Fibroblast of the conjunctiva (primary cell): Measurements from ENCODE around the gene HEBP1.

Experiments used
- DNase-seq: peaks from one replicate; pipeline ENCODE4 v3.0.0-alpha.2; 2010; ENCODE audit warnings: low read depth

Gene HEBP1

DNA sequence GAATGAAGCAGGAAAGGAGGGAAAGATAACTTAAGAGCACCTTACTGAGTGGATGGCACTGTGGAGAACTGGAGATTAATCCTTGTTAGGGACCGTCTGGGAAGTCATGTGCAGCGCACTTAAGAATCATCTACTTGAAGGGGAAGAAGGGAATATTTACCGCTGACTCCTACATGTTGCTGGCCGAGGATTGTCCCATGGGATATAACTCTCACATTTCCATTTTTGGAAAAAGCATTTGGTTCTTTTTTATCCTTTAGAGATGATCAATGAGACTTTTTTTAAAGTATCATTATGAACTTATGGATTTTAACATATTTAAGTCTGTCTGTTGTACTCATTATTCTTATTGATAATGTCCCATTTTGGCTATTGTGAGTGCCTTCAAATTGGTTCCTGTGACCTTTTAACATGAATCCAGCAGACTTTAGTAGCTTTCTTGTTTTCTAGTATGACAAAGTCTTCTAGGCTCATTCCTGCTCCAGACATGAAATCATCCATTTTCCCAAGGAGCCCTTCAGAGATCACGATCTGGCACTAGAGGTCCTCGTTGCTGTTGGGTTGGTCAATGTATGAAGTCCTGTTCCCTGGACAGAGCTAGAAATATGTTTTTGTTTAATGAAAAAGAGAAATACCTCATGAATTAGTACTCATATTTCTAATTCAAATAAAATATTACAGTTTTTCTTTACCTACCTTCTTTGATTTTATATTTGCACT lies 23.9 kb upstream of the HEBP1 start:
- DNase-seq, result peak; percentile 75

DNA sequence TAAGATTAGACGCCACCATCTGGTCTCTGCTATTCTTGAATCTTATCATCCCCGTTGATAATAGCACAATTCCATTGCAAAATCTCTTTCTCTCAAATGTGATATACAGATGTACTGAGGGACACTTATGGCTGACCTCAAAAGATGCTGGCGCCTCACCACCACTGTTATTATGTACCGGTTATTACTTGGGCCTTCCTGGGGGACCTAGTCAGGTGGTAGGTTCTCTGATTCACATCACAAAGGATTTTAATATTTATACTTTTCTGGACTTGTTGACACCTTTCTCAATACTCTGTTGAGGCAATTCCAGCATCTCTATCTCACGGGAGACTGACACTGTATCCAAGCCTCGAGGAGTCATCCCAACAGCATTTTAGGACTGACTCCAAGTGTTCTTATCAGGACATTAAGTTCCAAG lies 22.8 kb upstream of the HEBP1 start:
- no peak for DNase-seq

DNA sequence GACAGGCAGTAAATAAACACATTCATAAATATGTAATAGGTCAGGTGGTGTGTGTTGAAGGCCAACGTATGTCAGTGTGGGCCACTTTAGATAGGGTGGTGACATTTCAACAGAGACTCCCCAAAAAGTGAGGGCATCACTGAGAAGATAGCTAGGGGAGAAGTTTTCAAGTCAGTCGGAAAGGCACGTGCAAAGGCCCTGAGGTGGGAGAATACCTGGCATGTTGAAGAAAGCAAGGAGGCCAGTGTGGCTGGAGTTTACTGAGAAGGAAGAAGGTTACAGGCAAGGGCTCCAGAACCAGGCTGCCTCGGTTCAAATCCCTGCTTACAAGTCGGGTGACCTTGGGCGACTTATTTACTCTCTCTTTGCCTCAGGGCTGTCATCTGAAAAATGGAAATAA lies 11.0 kb upstream of the HEBP1 start:
- no peak for DNase-seq

DNA sequence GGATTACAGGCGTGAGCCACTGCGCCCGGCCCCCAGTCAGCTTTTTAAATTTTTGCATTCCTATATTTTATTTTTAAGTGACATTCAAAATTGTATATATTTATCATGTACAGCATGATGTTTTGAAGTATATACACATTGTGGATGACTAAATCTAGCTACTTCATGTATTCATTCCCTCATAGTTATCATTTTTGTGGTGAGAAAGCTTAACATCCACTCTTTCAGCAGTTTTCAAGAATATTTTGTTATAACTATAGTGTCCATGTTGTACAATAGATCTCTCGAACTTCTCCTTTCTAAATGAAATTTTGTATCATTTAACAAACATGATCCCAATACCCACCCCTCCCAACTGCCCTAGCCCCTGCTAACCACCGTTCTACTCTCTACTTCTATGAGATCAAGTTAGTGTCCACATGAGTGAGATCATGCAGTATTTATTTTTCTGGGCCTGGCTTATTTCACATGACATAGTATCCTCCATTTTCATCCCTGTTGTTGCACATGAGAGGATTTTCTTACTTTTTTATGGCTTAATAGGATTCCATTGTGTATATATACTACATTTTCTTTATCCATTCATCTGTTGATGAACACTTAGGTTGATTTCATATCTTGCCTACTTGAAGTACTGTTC lies 8.8 kb upstream of the HEBP1 start:
- DNase-seq, result no peak

DNA sequence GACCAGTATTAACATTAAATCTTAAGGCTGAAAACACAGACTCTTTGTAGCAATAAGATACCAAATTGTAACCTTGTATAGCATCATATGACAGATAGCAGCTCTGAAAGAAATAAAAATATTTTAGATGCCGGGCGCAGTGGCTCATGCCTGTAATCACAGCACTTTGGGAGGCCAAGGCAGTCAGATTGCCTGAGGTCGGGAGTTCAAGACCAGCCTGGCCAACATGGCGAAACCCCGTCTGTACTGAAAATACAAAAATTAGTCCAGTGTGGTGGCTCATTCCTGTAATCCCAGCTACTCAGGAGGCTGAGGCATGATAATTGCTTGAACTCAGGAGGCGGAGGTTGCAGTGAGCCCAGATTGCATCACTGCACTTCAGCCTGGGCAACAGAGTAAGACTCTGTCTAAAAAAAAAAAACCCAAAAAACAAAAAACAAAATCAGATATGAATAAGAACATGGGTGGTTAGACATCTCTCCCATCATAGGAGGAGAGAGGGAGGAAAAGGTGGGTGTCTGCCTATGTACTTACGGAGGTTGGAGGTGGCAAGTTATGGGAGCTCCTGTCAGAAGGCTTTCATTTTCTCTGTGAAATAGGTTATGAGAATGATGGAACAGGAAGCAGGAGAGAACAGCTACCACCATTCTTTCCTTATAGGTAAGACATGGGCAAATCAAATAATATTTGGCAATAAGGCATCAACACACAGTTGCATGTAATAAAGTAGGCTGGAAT lies 7.6 kb upstream of the HEBP1 start:
- DNase-seq, result no peak

DNA sequence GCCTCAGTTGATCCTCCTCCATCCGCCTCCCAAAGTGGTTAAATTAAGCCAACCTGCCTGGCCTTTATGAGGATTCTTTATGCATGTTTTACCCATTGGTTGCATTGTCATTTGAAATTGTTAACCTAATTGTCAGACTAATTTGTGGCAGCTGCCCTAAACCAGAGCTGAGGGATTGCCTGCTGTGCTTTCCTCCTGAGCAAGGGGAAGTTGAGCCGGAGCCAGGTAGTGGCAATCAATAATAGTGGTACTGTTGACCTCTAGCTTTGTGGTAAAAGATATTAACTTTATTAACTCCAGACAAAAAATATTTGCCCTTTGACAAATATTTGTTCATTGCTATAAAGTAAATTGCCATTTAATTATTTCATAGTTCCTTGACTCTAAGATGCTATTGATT lies 5.6 kb upstream of the HEBP1 start:
- no peak for DNase-seq

DNA sequence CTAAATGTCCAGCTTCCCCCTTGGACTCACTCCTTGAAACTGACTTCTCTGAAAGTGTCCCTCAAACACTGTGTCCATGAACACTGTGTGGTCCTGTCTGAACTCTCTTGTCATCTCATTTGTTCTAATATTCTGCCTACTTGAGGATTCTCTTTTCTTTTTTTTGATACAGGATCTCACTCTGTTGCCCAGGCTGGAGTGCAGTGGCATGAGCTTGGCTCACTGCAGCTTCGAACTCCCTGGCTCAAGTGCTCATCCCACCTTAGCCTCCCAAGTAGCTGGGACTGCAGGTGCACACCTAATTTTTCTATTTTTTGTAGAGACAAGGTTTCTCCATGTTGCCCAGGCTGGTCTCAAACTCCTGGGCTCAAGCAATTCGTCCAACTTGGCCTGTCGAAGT lies 4.9 kb upstream of the HEBP1 start:
- no peak for DNase-seq

DNA sequence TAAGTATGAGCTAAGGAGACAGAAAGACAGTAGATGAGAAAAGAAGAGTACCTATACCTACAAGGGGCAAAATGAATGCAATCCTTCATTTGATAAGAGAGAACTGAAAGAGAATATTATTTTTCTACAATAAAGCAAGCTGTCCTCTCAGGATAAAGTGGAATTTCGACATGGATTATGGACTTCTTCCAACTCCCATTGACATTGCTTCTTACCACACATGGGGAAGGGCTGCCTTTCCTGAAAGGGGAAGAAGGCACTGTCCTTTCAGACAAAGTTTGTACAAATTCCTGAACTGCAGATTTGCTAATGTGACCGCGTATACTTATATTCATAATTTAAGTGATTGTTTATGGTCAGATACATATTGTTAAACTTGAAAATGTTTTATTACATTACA lies 4.3 kb upstream of the HEBP1 start:
- DNase-seq, result no peak

DNA sequence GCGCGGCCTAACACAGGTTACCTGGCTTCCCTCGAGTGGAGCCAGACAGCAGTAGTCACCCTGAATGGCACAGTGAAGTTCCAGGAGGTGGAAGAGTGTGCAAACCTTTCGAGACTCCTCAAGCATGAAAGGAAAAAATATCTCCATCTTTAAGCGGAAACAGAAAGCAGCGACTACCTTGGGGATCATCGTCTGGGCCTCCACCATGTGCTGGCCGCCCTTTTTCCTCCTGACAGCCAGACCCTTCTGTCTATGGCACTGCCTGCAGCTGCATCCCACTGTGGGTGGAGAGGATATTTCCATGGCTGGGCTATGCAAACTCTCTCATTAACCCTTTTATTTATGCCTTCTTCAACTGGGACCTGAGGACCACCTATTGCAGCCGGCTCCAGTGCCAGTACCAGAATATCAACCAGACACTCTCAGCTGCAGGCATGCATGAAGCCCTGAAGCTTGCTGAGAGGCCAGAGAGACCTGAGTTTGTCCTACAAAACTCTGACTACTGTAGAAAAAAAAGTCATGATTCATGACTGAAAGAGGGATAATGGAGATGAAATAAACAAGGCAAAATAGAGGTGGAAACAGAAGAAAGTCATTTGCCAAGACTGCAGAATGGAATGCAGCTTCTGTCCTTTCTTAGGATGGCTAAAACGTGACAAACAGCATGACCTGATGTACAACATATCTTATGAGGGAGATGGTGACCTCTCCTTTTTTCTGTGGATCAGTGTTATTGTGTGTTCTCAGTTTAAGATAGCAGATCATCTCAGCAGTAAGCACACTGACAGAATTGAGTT lies 2.4 kb upstream of the HEBP1 start:
- DNase-seq, result no peak

DNA sequence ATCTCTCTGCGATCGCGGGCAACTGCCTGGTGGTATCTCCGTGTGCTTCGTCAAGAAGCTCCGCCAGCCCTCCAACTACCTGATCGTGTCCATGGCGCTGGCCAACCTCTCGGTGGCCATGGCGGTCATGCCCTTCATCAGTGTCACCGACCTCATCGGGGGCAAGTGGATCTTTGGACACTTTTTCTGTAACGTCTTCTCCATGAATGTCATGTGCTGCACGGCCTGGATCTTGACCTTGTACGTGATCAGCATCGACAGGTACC lies 1.6 kb upstream of the HEBP1 start:
- no peak for DNase-seq

DNA sequence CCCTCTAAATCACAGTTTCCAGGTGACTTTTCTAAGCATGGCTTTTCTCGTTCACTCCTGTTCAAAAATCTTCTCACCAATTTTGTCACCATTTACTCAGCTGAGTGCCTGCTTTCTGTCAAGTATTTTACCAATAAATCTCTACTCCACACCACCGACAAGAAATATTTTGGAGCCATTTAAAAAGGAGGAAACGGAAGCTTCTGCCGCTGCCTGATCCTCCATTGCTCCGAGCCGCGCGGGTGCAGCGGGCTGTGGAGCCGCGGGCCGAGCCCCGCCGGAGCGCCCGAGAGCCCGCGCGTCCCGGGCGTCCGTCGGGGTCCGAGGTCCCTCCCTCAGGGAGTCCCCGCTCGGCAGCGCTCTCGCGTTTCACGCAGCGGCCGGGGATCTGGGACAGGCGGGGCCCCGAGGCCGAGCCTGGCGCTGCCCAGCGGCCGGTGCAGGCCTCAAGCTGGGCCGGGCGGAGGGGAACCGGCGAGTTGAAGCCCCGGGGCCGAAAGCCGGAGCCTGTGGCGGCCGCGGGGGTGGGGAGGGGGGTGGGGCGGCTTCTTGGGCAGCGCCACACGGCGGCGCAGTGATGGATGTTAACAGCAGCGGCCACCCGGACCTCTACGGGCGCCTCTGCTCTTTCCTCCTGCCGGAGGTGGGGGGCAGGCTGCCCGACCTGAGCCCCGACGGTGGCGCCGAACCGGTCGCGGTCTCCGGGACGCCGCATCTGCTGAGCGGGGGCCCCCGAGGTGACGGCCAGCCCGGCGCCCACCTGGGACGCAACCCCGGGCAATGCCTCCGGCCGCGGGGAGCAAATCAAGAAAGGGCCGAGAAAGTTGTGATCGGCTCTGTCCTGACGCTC lies 1.1 kb upstream of the HEBP1 start:
- peak; percentile 29 for DNase-seq

DNA sequence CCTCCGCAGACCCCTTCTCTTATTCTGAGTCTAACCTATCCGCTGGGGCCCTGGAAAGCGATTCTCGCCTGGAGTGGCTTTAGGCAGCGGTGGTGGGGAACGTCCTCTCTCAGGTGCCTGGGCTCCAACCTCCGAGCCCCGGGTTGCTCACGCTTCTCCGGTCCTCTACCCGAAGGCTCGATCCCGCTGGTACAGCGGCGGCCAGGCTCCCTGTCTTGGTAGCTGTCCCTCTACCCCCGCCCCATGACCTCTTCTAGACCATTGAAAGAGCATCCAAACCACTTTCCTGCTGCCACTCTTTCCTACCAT lies 505 bp upstream of the HEBP1 start:
- no peak for DNase-seq

DNA sequence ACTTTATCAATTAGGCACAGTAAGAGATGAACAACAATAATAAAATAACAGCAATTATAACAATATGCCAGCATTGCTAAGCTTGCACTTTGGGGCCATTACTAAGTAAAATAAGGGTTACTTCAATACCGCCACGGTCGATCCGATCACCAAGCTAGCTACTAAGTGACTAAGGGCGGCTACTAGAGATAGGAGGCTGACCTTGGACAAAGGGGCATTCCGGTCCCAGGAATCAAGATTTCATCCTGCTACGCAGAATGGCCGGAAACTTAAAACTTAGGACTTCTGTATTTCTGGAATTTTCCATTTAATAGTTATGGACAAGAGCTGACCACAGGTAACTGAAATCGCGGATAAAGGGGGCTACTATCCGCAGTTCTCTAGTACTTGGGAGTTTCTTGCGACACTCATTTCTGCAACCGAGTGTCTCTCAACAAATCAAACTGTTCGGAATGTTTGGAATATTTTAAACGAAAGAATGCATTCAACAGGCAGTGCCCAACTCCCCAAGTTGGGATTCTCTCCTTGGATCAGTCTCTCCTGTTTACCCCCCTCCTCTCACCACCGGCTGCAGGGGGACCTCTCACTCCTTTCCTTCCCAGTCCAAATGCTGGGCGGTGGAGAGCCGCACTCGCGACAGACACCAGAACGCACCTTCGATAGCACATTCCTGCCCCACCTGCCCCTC lies 650 bp downstream of the HEBP1 start:
- no peak for DNase-seq

DNA sequence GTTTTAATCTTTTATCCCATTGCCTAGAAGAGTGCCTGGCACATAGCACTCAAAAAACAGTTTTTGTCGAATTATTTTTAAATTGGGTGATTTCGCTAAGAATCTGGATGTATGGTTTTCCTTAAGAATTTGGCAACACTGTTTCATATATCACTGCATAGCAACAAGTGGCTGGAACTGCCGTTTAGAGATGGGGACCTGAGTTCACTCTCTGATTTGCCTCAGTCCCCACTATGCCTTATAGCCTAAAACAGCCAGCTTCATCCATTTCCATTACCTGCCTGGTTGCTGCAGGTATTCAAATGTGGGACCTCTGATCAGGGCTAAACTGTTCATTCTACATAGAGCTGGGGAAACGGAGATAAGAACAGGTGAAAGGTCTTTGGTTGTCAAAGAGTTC lies 1.8 kb downstream of the HEBP1 start:
- DNase-seq, result no peak

DNA sequence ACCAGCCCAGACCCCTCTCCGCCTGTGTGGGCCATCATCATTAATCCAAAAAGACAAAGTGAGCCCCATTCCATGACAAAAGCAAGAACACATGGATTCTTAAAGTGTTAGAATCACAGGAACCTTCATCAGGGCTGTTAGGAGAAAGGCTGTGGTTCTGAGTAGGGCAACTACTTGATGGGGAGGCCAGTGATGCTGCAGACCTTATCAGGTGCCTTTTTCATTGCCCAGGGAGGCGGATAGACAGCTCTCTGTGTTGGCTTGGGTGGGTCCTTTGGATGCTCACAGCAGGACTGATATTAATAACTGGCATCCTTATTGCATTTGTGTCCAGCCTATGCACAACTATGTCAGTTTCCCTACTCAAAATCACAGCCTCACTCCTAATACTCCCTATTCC lies 2.3 kb downstream of the HEBP1 start:
- DNase-seq, result no peak

DNA sequence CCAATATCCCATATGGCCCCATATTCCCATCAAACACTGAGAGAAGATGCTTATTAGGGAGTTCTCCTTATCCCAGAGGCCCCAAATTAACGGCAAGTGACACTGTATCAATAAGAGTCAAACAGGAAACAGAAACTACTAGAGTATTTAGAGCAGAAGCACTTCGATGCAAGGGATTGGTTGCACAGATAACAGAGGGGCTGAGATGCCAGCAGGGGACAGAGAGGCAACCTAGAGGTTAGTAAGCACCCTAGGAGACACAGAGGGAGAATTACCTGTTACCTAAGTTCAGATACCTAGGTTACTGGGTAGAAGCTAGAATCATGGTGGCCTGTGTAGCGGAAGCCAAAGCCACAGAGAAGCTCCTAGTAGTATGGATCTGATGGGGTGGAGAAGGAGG lies 2.9 kb downstream of the HEBP1 start:
- no peak for DNase-seq

DNA sequence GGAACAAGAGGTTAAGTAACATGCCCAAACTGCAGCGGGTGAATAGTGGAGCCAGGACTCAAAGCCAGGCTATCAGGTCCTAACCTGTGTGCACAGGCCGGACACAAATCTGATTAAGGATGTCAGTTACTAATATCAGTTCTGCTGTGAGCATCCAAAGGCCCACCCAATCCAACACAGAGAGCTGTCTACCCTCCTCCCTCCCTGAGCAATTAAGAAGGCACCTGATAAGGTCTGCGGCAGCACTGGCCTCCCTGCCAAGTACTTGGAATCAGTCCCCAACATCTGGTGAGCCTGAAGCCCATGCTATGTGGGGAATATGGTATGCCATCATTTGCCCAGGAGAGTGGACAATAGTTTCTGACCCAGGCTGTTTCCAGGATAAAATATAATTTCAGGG lies 3.9 kb downstream of the HEBP1 start:
- DNase-seq, result no peak

DNA sequence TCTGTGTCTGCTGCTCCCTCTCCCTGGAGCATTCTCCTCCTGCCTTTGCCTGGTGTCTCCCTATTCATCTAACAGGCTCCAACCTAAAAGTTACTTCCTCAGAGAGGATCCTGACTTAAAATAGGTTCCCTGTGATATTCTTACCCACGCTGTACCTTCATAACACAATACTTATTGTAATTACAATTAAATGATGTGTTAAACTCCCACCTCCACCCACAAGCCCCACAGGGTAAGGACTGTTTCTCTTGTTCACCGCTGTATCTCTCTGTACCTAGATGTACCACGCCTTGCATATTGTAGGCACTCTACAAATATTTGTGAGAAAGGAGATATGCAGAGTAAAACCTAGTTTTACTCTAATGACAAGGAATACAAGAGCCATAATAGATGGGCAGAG lies 5.0 kb downstream of the HEBP1 start:
- DNase-seq, result no peak

DNA sequence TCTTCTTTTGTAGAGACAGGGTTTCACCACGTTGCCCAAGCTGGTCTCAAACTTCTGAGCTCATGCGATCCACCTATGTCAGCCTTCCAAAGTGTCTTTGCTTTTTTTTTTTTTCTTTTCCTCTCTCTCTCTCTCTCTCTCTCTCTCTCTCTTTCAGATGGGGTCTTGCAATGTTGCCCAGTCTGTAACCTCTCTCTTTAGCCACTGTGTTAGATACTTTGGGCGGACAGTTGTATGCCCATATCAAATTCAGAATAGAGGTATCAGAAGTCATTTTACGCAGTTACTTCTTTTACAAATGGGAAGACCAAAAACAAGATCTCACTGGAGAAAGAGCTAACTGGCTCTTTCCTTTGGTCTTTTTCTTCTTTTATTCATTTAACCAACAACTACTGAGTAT lies 6.7 kb downstream of the HEBP1 start:
- no peak for DNase-seq

DNA sequence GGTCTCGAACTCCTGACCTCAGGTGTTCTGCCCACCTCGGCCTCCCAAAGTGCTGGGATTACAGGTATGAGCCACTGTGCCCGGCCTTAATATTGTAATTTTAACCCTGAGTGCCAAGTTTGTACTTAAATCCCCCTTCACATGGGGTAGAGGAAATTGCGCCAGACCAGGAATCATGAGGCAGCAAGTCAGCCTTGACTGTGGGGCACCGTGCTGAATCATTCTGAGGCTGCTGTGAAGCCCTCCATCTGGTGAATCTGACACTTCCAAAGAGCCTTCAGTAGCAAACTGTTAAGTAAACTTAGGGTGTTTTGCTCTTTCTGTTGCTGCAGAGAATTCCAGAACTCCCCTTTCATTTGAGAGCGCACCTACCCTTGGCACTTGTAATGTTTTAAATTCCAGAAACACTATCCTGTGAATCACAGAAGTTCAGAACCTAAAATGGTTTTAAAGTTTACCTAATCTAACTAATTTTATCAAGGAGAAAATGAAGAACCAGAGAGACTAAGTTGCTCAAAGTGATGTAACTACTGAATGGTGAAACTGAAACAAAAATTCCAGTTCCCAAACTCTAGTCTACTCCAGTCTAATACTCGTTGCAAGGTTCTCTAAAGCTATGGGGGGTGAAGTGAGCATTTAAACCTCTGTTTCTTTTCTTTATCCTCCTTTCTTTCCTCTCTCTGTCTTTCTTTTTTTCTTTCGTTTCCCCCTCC lies 7.5 kb downstream of the HEBP1 start:
- peak; percentile 88 for DNase-seq
